HG03139 (cell line): ENCODE measurements around the gene TENT5C.

Source experiments
- ATAC-seq: cut with Tn5 transposase; IDR thresholded peaks from one replicate; pipeline ENCODE4 v1.9.1; 2021; ENCODE audit not compliant: unreplicated experiment

TENT5C gene

DNA sequence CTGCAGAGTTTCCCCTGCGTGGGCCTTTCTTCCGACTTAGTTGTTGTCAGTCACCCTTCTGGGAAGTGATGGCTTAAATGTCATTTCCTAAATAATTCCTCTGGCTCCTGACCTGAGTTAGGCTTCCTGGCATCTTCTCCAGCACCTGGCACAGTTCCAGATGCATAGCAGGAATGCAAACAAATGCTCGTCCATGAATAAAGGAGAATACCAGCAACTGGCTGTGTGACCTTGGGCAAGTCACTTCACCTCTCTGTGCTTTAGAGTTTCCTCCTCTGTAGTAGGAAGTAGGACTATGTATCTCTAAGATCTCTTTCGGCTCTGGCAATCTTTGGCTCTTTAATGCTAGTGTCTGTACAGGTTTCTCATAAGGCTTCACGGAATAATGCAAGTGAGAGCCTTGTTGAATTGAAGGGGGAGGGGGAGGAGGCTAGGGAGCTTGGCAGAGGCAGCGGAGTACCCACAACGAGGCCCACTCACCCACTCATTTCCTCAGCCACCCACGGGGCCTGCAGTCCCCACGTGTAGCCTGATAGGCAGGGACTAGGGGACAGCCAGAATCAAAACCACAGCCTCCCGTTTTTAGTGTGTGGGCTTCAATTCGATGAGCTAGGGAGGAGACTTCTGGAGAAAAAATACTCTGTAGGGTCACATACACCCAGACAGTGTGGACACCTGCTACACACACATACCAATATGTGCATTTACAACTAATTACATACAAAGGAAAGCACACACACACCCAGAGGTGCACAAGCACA lies 48.1 kb downstream of the TENT5C start:
- no peak for ATAC-seq

DNA sequence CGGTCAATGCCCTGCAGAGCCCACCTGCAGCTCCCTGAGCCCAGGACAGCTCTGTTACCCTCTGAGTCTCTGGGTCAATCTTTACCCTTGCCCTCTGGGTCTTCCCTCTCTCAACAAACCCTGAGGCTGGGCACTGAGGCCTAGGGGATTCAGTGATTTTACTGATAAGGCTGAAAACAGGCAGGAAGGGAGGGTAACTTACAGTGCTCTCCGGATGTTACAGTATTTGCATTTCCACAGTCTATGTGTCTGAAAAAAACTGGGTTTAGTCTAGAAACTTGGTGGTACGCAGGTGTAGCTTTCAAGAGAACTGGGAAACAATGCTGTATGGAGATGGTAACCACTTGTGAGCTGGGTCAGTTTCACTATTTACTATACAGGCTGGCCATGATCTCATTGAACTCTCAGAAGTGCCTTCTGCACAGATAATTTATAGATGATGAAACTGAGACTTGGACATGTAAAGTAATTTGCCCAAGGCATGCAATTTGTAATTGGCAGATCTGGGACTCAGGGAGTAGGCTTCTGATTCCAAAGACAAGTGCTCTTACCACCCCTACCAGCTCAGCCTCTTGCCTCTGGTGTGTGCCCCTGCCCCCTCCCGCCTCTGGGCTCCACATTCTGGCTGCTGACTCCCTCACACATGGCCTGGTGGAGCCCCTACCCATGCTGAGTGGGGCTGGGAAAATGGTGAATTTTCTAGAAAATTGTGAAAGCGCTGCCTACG lies 48.8 kb downstream of the TENT5C start:
- peak; percentile 69 for ATAC-seq

DNA sequence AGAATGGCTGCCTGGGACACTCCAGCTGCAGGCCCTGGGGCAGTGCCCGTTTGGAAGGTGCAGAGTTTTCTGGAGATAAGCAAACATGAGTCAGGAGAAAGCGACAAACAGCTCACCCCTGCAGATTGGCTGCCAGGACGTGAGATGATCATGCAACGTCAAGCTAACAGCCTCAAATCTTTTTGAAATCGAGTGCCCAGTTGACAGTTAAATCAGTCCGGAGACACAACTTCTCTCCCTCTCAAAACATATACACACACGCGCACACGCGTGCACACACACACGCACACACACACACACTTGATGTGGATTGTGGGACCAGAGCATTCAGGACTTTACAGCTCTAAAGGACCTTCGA lies 49.4 kb downstream of the TENT5C start:
- no peak for ATAC-seq

DNA sequence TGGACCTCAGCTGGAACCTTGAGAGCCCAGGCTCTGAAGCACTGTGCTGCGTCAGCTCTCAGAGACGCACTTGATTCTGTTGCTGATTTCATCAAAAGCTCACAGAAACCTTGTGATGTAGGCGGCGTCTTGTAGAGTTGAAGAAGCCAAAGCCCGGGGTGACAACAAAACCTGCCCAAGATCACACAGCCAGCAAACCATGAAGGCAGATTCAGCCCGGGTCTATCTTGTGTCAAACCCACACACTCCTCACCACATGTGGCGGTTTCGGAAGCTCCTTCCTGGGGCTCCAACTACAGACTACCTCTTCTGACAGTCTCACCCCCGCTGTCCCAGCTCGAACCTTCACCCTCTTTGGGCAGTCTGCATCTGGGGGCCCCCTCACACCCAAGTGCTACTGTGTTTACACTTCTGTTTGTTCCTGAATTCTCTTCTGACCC lies 50.4 kb downstream of the TENT5C start:
- peak; percentile 39 for ATAC-seq

DNA sequence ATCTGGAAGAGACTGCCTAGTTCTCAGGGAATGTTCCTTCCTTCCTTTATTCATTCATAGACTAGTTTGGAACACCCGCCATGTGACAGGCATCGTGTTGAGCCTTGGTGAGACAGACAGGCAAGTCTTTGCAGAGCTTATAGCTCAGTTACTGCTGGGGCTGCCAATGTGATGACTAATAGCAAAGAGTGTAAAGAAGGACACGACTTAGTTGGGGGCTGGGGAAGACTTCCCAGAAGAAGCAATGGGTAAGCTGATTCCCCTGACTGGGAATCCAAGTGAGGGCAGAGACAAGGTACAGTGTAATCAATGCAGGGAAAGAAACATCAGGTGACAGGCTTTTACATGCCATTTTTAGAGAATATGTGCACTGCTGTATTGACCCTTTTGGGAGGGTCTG lies 51.2 kb downstream of the TENT5C start:
- no peak for ATAC-seq

DNA sequence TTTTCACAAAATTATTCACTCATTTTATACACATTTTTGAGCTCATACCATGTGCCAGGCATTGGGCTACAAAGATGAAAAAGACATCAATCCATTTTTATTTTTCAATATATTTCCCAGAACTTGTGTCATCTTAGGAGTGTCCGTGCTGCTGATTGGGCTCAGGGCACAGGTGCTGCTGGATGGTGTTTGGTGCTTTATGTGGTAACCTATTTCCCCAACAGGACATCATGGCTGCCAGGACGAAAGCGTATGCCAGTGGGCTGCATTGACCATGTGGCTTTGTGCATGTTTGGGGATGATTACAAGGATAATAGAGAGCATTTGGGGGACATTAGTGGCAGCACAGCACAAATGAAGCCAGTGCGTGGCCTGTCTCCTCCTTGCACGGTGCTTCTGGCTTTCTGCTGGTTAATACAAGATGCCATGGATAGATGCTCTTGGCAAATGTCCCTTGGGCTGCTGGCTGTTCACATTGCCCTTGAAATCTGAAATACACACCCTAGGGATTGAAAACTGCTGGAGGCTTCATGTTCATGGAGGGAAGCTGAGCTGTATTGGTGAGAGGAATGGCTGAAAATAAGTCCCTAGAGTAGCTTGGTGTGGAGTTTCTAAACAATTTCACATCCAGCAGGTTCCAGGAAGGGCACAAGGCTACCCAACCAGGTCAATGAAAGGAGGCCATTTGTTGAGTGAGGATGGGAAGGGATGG lies 52.3 kb downstream of the TENT5C start:
- ATAC-seq, result no peak

DNA sequence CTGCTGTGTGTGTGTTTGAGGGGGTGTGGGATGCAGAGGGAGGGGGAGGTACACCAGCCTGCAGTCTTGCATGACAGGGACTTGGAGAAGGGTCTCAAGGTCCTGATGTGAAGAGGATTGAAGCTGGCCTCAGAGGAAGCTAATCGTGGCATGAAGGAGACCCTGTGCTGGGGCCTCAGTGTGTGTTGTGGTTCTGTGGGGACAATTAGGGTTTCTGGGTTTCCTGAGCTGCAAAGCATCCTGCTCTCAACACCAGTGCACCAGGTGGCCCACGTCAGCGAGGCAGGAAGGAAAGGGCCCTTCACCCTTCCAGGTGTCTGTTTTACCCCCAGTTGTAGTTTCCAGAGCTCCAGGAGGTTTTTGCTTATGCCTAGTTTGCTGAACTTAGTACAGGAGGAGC lies 52.8 kb downstream of the TENT5C start:
- peak; percentile 35 for ATAC-seq

DNA sequence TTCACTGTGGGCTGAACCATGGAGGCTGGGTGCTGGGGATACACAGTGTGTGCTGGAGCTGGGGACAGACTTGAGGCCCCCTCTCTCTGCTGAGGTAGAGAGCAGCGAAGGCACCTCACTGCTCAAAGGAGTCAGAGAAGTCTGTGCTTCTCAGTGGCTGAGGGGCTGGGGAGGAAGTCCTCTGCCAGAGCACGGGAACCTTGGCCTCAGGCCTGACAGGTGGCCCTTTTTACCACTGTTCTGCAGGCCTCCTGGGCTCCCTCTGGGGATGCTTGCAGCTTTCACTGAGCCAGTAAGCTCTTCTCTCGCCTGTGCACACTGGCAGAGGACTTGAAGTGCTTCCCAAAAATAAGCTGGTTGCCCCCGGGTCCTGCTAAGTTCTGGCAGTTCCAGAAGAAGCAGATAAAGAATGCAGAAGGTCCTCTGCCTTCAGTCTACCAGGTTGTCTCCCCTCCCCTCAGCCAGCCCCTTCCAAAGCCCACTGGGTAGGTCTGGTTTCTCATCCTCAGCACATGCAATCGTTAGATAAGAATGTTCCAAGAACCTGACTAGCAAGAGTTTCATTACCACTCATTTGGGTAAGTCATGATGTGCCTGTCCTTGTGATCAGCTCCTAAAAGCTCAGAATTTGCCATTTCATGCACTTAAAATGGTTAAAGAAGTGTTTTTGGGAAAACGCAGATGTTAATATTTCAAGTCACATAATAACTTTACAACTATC lies 53.9 kb downstream of the TENT5C start:
- ATAC-seq, result no peak

DNA sequence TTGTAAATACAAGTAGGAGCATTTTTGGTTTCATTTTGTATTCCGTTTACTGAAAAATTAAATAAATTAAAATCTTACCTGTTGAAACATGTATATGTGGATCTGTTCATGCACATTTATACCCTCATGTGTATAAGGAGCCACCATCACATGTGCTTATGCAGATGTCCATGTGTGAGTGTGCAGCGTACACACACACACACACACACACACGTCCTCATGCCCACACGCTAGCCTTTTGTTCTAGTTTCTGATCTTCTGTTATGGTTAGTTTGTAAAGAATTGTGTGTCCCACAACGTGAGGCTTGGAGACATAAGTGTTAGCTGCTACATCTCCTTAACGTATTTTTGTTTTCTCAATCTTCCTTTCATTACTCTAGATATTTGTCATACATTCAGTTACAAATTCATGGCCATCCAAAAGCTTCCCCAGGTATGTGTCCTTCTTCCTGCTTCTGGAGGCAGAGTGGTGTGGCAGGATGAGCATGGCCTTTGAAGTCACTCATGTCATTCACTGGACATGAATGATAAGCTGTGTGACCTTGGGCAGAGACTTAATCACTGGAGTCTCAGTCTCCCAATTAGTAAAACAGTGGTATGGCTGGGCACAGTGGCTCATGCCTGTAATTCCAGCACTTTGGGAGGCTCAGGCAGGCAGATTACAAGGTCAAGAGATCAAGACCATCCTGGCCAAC lies 54.6 kb downstream of the TENT5C start:
- ATAC-seq, result no peak

DNA sequence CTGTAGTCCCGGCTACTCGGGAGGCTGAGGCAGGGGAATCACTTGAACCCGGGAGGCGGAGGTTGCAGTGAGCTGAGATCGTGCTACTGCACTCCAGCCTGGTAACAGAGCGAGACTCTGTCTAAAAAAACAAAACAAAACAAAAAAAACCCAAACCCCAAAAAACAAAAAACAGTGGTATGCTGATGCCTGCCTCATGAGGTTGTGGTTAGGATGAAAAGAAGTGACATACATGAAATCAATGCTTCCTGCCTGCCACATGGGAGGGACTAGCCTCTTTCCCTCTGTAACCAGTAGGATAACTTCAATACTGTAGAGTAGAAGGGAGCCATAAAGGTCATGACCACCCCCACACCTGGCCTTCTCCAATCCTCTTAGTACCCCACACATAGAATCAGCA lies 55.2 kb downstream of the TENT5C start:
- no peak for ATAC-seq

DNA sequence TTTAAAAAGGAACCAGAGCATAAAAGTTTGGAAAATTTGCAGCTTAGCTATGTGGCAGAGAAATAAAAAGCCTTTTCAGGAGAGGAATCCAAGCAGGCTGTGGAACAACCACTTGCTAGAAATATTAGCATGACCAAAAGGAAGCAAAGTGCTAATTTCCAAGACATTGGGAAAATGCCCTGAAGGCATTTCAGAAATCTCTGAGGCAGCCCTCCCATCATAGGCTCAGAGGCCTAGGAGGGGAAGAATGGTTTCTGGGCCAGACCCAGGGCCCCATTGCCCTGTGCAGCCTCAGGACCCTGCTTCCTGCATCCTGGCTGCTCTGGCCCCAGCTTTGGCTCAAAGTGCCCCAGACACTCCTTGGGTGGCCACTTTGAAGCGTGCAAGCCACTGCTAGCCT lies 56.8 kb downstream of the TENT5C start:
- no peak for ATAC-seq

DNA sequence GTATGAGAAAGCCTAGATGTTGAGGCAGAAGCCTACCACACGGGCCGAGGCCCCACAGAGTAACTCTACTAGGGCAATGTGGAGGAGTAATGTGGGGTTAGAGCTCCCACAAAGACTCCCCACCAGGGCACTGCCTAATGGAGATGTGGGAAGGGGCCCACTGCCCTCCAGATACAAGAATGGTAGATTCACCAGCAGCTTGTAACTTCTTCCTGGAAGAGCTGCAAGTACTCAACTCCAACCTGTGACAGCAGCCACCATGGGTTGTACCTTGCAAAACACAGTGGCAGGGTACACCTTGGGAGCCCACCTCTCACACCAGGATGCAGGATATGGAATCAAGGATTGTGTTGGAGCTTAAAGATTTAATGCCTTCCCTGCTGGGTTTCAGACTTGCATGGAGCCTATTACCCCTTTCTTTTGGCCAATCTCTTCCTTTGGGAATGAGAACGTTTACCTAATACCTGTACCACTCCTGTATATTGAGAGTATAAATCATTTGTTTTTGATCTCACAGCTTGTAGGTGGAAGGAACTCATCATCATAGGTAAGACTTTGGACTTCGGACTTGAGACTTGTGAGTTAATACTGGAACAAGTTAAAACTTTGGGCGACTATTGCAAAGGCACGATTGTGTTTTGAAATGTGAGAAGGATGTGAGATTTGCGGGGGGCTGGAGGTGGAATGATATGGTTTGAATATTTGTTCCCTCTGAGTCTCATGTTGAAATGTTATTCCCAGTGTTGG lies 57.5 kb downstream of the TENT5C start:
- no peak for ATAC-seq

DNA sequence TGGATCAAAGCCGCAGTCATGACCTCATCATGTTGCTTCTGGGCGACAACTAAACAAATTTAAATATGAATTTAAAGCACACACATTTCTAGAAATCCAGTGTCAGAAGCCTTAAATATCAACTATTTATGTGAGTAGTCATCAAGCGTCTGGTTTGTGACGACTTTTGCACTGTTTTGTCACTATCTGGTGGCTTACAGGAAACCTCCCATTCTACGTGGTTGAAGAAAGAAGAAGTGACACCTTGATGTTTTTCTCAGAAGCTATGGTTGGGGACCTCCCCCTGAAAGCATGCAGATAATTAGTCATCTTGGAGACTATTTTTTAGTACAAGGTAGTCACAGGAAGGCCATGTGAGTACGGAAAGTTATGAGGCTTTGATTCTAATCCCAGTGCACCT lies 58.5 kb downstream of the TENT5C start:
- peak; percentile 95 for ATAC-seq

DNA sequence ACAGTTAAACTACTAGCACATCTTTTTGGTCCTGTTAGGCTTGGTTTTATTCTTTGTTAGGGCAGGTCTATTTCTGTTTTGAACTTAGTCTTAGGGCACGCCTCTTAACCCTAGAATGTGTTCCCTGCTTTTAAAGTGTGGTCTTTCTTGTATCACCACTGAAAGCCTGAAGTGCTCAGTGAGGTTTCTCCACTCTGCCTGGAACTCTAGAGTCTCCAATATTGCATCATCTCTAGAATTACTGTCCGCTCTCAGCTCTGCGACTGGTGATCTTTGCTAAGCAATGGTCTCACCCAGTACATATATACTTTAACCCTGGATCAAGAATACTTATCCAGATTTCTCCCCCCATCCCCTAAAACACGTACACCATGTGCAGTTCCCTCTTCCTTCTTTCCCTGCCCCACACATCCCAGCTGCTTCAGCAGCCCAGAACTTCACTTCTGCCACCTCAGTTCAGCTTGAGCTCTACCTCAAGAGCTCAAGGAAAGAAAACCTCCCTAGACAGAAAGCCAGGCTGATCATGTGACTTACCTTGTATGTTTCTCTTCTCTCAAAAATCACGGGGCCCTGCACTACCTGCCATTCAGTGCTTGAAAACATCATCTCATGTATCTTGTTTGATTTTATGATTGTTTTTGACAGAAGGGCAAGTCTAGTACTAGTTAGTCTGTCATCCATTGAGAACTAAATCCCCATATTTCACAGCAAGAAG lies 59.9 kb downstream of the TENT5C start:
- ATAC-seq, result no peak

DNA sequence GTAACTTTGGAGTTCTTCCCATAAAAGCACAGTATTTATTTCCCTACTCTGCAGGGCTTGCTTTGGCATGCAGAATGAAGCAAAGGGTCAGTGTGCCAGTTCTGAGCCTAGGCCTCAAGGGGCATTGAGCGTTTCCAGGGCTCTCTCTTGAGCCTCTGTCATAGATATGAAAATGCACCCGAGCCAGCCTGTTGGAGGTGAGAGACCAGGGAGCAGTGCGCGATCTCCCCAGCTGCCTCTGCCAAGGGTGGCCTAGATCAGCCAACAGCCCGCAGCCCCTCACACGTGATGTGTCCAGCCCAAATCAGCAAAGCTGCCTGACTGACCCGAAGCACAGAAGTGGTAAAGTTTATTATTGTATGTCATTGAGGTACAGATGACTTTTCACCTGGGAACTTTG lies 63.7 kb downstream of the TENT5C start:
- ATAC-seq, result no peak

DNA sequence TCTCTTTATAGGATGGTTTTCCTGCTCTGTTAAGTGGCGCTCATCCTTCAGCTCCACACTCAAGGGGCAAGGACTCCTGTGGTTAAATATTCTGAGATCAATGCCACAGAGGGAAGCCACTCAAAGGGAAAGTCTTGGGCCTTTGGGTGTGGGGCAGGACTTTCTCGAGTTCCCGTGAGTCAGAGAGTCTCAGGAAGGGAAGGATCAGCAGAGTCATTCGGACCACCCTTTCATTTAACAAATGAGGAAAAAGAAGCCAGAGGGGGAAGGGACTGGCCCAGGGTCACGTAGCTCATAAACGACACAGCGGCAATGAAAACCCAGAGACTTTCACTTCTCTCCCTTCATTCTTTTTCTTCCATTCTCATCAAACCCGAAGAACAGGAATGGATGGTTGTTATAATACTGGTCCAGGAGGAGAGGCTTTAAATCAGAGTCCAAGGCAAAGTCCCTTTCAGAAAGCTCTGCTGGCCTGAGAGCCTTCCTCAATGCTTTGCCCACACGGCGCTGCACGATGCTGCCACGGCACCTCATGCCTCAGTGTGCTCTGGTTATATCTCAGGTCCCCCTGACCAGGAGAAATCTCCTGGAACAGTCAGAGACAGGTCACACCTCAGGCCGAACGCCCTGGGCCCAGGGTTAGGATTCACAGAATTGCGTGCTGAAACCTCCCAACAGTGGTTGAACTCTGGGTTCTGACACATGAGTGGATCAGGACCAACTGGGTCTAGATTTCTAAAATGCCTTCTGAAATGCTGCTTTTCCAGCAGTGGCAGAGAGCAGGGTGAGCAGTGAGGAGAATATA lies 65.3 kb downstream of the TENT5C start:
- no peak for ATAC-seq

DNA sequence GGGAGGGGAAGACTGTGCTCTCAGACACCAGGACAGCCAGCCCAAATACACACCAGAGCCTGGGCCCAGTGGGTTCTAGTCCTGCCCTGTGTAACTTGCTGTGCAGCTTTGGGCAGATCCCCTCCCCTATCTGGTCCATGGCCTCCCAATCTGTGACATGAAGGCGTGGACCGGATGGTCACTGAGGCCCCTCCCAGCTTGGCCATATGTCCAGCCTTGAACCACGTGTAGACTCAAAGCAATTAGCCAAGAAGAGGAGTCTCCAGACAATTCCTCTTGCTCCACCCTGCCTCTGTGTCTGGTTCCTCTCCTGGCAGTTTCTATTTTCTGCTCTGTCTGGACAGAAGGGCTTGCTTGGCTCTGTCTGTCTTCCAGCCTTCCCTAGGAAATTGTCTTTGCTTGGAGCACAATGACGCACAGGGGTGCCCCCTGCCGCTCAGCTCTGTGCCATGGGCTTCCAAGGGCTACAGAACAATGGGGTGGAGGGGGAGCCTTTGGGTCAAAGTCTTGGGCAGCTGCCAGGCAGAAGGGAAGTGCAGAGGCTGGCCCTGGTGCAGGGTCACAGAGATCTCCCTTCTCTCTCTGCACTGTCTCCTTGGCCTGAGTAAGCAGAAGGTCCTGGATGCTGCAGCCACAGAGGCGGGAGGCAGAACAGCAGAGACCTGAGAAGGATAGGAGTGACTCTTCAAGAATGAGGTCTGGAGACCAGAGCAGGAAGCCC lies 66.1 kb downstream of the TENT5C start:
- ATAC-seq, result no peak

DNA sequence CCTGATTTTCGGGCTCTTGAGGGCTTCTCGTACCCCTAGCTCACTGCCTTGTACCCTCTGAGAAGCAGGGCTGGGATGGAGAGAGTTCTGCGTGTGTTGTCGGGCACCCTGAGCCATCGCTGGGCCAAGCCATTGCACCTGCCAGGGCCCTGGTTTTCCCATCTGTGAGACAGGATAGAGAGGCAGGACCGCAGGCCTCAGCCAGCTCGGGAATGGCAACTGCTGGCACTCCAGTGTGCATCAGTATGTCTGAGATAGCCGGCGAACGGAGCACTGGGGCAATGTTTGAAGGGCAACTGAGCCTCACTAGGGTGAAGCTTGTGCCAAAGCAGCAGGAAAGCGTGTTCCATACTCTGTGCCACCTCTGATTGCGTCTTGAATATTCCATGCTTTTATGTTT lies 66.9 kb downstream of the TENT5C start:
- ATAC-seq, result no peak
